Body of pancreas (tissue), 4 donors: ENCODE data around the gene EIF4EBP3.

Source experiments
- CTCF ChIP-seq, 7 experiments: fragments of 450-650 bp in 4 of 7; fragments of 200-600 bp in 3 of 7; sonication (generic) in 3 of 7; IDR thresholded peaks; one replicate each; pipeline ENCODE4 v1.5.1; 2016 to 2019; ENCODE audit warnings: antibody characterized with exemption in 7 of 7
- POLR2A ChIP-seq, 3 donors: fragments of 450-650 bp; IDR thresholded peaks; one replicate each; pipeline ENCODE4 v1.6.1; 2016; ENCODE audit warnings: antibody characterized with exemption in 3 of 3, mild to moderate bottlenecking in 2 of 3

GRCh38 chr5:140542972-140543371 is 4.5 kb upstream of the EIF4EBP3 start:
- no peak for TF ChIP-seq CTCF (IDR thresholded peaks at IDR 0.05)
- no peak for TF ChIP-seq POLR2A (IDR thresholded peaks at IDR 0.05)
